Anterior cingulate cortex (tissue), 58 donors: ENCODE results near the gene TSPAN18.

Experiments used
- DNase-seq, 58 donors: peaks; one replicate each; lab custom pipeline; 2025; lab: John Stamatoyannopoulos, UW

TSPAN18 gene

GRCh38 chr11:44948155-44948554 lies 221.4 kb downstream of the TSPAN18 start:
- DNase-seq, result no peak

GRCh38 chr11:44949160-44950030 lies 222.6 kb downstream of the TSPAN18 start:
- DNase-seq, result peak in 2 of 58 donors; percentile 36 to 60

DNA sequence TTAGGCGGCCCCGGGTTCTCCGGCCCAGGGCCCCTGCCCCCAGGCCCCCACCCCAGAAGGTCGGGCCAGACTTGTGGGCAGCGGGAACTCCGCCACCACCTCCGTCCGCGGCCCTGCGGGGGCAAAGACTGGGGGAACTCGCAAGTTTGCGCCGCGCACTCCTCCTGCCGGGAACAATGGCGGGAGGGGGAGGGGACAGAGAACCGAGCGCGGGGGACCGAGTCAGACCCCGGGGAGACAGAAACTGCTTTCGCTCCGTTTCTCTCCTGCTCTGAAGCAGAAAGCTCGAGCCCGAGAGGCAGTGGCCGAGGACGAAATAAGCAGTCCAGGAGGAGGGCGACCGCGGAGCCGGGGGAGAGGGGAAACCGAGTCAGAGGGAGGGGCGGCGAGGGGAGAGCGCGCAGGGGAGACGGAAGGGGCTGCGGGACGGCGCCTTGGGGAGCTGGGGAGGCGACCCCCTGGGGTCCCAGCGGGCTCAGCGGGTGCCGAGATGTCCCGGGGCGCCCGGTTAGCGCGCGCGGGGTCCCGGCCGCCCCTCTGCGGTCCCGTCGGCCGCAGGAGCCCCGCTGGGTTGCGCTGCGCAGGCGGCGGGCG lies 223.4 kb downstream of the TSPAN18 start:
- DNase-seq, result peak in 1 of 58 donors; percentile 12

DNA sequence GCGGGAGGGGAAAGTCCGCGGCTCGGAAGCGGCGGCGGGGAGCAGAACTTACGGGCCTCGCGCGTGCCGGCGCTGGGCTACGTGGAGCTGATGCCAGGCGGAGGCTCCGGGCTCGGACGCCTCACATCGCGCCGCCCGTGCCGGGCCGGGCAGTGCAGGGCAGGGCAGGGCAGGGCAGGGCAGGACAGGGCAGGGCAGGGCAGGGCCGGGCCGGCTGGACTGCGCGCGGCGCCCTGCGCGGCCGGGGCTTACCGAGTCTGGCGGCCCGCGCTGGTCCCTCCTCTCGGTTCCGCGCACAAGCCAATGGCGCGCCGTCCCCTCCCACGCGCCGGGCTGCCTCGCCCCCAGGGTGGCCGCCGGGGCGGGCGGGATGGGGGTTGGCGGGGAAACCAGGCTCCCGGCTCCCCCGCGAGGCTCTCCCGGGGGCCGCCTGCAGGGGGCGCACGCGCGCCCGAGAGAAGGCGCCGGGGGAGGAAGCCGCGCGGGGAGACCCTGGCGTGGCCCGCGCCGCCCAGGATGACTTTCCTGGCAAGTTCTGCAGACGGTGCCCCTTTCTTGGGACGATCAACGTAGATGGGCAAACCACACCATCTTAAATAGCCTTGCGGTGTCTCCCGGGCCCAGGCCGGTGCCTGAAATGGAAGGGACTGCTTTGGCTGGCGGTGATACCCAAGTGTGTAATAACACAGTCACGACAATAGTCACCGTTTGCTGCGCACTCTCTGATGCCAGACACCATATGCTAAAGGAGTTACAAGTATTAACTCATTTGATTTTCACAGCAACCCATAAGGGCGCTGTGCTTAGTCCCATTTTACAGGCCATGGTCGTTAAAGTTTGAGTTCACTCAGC lies 224.1 kb downstream of the TSPAN18 start, which contains the start of gene TP53I11:
TP53I11 (minus strand) TSS at position 259 of the 852 bp plus-strand sequence. CDS start 12,548 bp downstream, outside the sequence.
- DNase-seq, result peak in 36 of 58 donors; percentile 11 to 70 (median 33)

DNA sequence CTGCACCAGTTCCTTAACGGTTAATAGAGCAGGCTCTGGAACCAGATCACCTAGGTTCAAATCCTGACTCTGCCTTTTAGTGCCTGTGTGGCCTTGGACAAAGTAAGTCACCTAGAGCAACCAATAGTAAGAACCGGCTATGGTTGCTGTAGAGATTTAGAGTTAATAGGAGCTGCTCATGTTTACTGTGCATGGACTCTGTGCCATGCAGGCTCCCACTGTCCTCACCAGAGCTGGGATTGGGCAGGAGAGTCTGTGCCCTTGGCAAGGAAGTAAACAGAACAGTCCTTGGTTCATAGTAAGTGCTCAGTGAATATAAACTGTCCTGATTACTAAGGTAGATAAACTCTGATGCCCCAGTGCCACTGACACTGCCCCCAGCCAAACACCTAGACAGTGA lies 225.3 kb downstream of the TSPAN18 start:
- no peak for DNase-seq

DNA sequence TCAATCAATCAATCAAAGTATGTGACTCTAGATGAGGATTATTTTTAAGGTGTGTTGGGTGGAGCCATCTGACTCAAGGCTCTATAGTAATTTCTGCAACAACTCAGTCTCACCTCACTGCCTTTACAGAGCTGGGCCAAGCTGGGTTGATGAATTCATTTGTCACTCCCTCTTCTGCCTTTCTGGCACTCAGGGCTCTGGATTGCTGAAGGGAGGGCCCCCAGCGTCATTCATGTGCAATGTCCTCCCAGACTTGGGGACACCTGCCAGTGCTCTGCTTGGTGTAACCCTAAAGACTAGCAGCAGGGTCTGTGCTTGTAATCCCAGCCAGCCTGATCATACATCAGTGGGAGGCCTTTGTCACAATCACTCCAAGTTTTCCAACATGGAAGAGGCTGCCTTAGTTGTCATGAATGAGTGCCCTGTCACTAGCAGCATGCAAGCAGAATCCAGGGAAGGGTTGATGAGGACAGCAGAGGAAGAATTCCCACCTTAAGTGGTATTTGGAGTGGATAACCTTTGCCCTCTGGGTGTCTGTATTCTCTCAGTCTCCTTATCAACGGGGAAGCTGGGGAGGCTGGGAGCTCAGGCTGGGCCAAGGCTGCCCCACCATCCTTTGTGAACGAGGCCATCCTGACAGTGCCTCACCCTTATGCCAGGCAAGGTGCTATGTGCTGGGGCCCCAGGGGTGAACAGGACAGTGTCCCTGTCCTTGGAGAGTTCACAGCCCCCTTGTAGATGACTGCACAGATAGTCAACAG lies 225.9 kb downstream of the TSPAN18 start:
- DNase-seq, result no peak

DNA sequence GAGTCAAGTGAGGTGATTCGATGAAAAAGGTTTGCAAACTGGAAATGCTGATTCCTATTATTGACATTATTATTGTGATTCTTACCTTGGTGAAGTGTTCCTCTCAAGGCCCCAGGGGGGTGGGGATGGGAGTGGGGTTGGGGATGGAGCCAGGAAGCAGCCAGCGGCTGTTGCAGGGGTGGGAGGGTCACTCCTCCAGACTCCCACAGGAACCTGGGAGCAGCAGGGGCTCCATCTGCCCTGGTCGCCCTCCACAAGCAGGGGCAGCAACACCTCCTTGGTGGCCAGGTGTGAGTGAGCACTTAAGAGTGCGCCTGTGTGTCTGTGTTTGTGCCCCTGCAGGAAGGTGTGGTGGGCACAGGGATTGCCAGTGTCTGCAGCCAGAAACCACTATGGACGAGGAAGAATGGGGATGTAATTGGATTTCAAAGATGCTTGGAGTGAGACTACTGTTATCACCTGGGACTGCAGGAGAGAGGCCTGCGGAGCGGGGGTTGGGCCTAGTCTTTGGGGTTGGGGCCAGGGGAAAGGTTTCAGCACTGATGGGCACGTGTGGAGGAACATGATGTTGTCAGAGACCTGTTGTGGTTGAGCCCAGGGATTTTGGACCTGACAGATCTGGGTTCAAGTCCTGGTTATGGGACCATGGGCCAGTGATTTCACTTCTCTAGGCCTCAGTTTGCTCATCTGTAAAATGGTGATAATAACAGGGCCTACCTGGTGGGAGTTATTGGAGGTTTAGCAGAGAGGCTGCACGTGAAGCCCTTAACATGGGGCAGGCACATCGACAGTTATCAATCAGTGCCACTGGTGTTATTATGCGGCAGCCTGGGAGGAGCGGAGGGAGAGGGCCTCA lies 227.5 kb downstream of the TSPAN18 start:
- DNase-seq, result no peak

- DNase-seq, result peak in 15 of 58 donors; percentile 5 to 45 (median 24)
Observed at GRCh38 chr11:44955015-44955738, 228.4 kb downstream of the TSPAN18 start.

- peak in 2 of 58 donors; percentile 5 to 25 for DNase-seq
Observed at GRCh38 chr11:44957040-44957515, 230.3 kb downstream of the TSPAN18 start.

DNA sequence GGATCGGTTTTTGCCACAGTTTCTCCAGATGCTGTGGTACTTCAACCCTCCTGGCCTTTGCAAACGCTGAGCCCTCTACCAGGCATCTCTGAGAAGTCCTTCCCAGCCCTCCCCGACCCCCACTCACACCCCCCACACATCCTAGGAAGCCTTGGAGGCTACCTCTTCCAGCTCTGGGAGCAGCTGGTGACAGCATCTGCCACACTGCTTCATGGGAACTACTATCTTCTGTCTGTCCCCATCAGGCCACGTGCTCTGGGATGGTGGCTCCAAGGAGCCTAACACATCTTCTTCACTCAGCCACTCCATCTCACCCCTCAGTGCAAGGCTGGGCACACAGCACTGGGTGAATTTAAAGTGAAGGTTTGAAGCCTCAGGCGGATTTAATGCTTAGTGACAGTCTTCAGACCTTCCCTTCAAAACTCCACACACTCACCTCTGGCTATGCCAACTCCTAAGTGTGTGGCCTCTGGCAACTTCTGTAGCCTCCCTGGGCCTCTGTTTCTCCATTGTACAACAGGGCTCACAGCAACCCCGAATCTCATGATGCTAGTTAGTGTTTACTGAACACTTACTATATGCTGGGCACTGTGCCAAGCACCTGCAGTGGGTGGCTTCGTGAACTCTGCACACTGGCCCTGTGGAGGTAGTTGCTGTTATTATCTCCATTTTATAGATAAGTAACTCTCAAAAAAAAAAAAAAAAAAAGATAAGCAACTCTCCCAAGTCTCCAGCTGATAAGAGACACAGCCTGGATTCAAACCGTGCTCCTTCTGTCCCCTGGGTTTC lies 231.2 kb downstream of the TSPAN18 start:
- no peak for DNase-seq

DNA sequence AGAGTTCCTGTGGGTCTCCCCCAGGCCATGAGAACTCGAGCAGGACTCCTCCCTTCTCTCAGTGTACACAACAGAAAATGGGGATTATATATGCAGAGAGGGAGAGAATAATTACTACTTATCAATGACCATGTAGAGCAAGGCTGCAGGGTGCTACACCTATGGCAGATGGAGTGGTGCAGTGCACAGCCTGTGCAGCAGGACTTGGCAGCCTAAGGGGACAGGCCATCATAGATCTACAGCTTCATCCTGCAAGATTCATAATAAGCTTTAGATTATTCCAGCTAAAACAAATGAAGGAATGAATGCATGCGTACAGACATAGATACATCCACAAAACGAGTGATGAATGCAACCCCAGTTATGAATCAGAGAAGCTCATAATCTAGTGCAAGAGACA lies 232.3 kb downstream of the TSPAN18 start:
- DNase-seq, result no peak

DNA sequence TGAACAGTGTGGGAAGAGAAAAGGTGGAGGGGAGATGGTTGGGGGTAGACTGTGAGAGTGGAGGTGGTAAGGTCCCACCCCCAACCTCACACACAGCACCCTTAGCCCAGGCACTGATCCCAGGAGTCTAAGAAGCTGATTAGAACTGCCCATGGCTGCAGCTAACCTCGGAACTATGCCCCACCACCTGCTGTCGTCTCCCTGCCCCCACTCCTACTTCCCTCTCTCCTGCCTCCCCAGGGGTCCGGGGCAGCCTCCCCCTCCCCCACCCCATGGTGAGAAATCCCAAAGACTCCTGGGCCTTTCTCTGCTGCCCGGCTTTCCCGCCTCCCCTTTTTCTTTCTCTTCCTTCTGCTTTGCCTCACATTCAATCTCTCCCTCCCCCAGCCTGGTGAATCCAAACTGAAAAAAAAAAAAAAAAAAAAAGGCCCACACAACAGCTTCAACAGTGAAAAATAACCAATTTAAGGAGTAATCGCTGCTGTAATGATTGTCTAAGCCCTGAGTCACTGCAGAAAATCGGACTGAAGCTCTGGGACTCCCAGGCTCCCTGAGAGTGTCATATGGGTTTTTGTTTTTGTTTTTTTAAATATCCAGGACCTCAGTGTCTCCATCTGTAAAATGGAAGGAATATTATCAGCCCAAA lies 233.6 kb downstream of the TSPAN18 start:
- DNase-seq, result no peak

- no peak for DNase-seq
Observed at GRCh38 chr11:44962464-44962863, 235.7 kb downstream of the TSPAN18 start.

GRCh38 chr11:44963136-44963535 lies 236.4 kb downstream of the TSPAN18 start:
- DNase-seq, result no peak

DNA sequence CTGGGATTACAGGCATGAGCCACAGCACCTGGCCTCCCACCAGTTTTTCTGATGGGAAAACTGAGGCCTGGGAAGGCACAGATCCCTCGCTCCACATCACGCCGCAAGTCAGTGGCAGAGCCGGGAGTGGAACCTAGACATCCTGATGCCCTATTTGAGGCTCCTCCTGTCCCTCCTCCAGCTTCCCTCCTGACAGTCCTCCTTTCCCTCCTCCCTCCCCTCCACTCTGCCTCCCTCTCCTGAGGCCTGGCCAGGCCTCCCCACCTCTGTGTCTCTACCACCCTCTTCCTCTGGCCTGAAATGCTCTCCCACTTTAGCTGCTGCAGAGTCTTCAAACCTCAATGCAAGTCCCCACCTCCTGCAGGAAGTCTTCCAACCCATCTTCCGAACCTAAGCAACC lies 237.2 kb downstream of the TSPAN18 start:
- no peak for DNase-seq

DNA sequence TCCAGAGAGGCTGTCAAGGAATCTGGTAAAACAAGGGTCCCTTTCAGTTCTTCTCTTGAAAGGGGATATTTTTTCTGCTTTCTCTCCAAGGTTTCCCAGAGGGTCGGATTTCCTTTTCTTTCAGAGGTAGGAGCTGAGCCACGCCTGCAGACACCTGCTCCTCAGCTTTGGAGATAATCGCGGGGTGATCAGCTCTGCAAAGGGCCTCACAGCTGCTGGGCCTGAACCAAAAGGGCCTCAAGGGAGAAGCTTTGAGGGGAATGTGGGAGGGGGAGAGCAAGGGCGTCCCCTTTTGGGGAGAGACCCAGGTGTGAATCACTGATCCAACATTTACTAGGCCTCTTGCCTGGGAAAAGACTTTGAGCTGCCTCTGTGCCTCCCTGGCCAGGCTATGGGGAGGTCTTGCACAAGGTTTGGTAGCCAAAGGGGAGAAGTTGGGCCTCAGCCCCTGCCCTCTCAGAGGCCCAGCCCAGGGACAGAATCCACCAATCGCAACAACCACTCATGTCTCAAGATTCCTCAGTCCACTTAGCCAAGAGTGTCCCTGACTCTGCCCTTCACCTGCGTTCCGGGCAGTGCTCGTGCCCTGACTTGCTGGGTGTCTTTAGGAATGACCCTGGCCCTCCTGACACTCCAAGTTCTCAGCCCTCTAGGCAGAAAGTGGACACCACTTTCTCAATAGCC lies 237.9 kb downstream of the TSPAN18 start:
- DNase-seq, result no peak
